WI38 (cell line): ENCODE measurements around the gene PAK5.

Experiments
- H3K4me3 ChIP-seq: 2 replicates; pipeline ENCODE4 v1.5.1; 2011; ENCODE audit warnings: low read depth, mild to moderate bottlenecking, control low read depth, low read length
- CTCF ChIP-seq: IDR thresholded peaks from 2 replicates; pipeline ENCODE4 v1.5.1; 2012; ENCODE audit warnings: low read depth, mild to moderate bottlenecking, control low read depth, low read length

Gene PAK5

GRCh38 chr20:9616455-9616805, 222.4 kb downstream of the PAK5 start:
- no peak for TF ChIP-seq CTCF
- no peak overlapping the region for H3K4me3 ChIP-seq

- TF ChIP-seq CTCF, result no peak
- no peak overlapping the region for H3K4me3 ChIP-seq
Observed at GRCh38 chr20:9615766-9616454, 223.0 kb downstream of the PAK5 start.

GRCh38 chr20:9615118-9615517, 223.8 kb downstream of the PAK5 start:
- H3K4me3 ChIP-seq, result no peak overlapping the region
- TF ChIP-seq CTCF, result no peak

- H3K4me3 ChIP-seq, result no peak overlapping the region
Observed at GRCh38 chr20:9613871-9614270, 225.0 kb downstream of the PAK5 start.

DNA sequence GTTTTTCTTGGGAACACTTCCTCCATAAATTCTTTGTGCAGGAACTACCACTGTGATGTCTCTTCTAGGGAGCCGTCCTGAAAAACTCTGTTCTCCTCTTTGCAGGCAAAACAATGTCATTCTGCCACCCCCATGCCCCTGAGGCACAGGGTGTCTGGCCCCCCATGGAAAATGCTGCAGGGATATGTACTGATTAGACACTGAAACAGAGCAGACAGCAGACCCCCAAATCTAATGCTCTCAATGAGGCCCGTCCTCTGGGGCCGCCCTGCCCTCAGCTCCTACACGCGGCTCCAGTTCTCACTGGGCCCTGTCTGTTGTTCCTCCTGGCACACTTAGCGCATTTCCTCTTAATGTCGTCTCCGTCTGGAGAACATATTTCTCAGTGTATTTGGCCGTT, 227.0 kb downstream of the PAK5 start:
- TF ChIP-seq CTCF, result no peak
- no peak overlapping the region for H3K4me3 ChIP-seq

More at GRCh38 chr20:9613871-9614270, 225.0 kb downstream of the PAK5 start:
- no peak for TF ChIP-seq CTCF

- no peak for TF ChIP-seq CTCF
- no peak overlapping the region for H3K4me3 ChIP-seq
Observed at GRCh38 chr20:9610665-9611064, 228.2 kb downstream of the PAK5 start.

DNA sequence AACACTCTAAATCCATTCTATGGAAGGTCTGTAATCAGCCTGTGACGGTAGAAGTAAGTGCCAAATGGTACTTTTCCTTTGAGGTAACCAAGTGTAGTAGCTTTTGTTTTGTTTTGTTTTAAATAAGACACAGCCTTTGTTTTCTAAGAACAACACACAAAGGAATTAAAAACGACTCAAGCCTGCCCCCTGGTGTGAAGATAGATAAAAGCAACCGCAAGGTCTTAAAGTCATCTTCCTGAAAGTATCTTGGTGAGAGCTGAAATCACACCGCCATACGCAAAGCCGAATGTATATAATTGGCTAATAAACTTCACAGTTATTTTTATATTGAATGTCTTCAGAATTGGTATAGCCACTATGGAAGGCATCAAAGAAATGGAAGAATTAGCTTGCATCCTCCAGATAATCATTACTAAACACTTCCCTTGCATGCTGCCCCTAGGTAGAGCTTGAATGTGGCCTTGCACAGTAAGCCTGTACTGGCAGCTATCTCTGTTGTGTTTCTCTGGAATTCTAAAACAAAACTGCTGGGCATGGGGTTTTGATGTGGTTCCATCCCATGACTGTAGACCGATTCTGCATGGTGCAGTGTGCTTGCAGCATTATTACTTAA, 228.9 kb downstream of the PAK5 start:
- H3K4me3 ChIP-seq, result no peak overlapping the region
- peak; percentile 39 for TF ChIP-seq CTCF
